Esophagus muscularis mucosa (tissue), 4 donors: ENCODE data around the gene TNFSF13.

Experiments
- CTCF ChIP-seq, 3 experiments: fragments of 200-600 bp in 2 of 3; fragments of 450-650 bp in 1 of 3; sonication (generic) in 2 of 3; IDR thresholded peaks; one replicate each; pipeline ENCODE4 v1.5.1; 2017 to 2019; ENCODE audit warnings: antibody characterized with exemption in 3 of 3, mild to moderate bottlenecking in 2 of 3, moderate library complexity in 1 of 3
- EP300 ChIP-seq: sonication (generic); formaldehyde crosslinking; IDR thresholded peaks from one replicate; pipeline ENCODE4 v1.6.1; 2017; ENCODE audit warnings: antibody characterized with exemption
- POLR2A ChIP-seq: fragments of 450-650 bp; IDR thresholded peaks from one replicate; pipeline ENCODE4 v1.6.1; 2017; ENCODE audit warnings: antibody characterized with exemption, moderate library complexity, mild to moderate bottlenecking, low read depth
- POLR2AphosphoS5 ChIP-seq, 2 donors: sonication (generic); formaldehyde crosslinking; IDR thresholded peaks; one replicate each; pipeline ENCODE4 v1.6.1; 2017; ENCODE audit warnings: antibody characterized with exemption in 2 of 2

- no peak for TF ChIP-seq CTCF (IDR thresholded peaks at IDR 0.05)
- no peak for TF ChIP-seq POLR2A
- no peak for TF ChIP-seq POLR2AphosphoS5 (IDR thresholded peaks at IDR 0.05)
- no peak for TF ChIP-seq EP300
Observed at GRCh38 chr17:7553356-7553755, 5.2 kb upstream of the TNFSF13 start.
